HCT116 (cell line): ENCODE measurements around the gene RILPL1.

ENCODE experiments used
- FOSL1 ChIP-seq: IDR thresholded peaks from 2 replicates; pipeline ENCODE4 v1.6.1; 2012; ENCODE audit warnings: low read depth
- POLR2AphosphoS5 ChIP-seq: IDR thresholded peaks from 2 replicates; pipeline ENCODE4 v1.6.1; 2011; ENCODE audit warnings: mild to moderate bottlenecking, low read depth, low read length, moderate library complexity
- RAD21 ChIP-seq: IDR thresholded peaks from 2 replicates; pipeline ENCODE4 v1.6.1; 2012; ENCODE audit warnings: low read depth, mild to moderate bottlenecking
- TF ChIP-seq, protein P1 (sequence below), 3 experiments: fragments of 200-600 bp in 1 of 3; sonication (generic) in 1 of 3; IDR thresholded peaks in 2 of 3; conservative IDR thresholded peaks in 1 of 3; 2 replicates each; pipeline ENCODE4 v1.5.1; 2012 to 2017; ENCODE audit warnings: low read depth in 2 of 3, low read length in 2 of 3, antibody characterized with exemption in 1 of 3, borderline replicate concordance in 1 of 3, control low read depth in 1 of 3, mild to moderate bottlenecking in 1 of 3, mixed read lengths in 1 of 3, mixed run types in 1 of 3, moderate library complexity in 1 of 3; ENCODE audit not compliant: insufficient read depth in 1 of 3
- TF ChIP-seq, protein P2 (sequence below): IDR thresholded peaks from 2 replicates; pipeline ENCODE4 v1.6.1; 2012; ENCODE audit warnings: low read depth
- TF ChIP-seq, protein P3 (sequence below): IDR thresholded peaks from 2 replicates; pipeline ENCODE4 v1.6.1; 2012

DNA sequence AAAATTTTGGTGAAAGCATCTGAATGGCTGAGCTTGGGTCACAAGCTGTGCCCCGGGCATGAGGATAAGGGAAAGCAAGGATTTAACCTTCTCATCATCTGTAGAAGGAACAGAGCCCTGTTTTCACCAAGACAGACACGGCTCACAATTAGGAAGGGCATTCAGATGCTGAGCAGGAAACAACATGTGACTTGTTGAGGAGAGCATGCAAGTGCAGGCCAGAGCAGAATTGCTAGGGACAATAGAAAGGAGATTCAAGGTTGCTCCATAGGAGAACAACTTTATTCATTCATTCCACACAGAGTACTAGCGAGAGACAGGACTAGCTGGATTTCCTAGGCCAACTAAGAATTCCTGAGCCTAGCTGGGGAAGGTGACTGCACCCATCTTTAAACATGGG is 14.6 kb upstream of the RILPL1 start:
- TF ChIP-seq, protein P1, sequence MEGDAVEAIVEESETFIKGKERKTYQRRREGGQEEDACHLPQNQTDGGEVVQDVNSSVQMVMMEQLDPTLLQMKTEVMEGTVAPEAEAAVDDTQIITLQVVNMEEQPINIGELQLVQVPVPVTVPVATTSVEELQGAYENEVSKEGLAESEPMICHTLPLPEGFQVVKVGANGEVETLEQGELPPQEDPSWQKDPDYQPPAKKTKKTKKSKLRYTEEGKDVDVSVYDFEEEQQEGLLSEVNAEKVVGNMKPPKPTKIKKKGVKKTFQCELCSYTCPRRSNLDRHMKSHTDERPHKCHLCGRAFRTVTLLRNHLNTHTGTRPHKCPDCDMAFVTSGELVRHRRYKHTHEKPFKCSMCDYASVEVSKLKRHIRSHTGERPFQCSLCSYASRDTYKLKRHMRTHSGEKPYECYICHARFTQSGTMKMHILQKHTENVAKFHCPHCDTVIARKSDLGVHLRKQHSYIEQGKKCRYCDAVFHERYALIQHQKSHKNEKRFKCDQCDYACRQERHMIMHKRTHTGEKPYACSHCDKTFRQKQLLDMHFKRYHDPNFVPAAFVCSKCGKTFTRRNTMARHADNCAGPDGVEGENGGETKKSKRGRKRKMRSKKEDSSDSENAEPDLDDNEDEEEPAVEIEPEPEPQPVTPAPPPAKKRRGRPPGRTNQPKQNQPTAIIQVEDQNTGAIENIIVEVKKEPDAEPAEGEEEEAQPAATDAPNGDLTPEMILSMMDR (IDR thresholded peaks at IDR 0.05 in 2 of 3, conservative IDR thresholded peaks at IDR 0.05 in 1 of 3; ENCODE audit: borderline replicate concordance in 1 of 3, insufficient read depth in 1 of 3, low read depth in 2 of 3, low read length in 2 of 3): no peak
- TF ChIP-seq RAD21 (no peak), FOSL1 (no peak), POLR2AphosphoS5 (no peak)
- TF ChIP-seq, protein P2, sequence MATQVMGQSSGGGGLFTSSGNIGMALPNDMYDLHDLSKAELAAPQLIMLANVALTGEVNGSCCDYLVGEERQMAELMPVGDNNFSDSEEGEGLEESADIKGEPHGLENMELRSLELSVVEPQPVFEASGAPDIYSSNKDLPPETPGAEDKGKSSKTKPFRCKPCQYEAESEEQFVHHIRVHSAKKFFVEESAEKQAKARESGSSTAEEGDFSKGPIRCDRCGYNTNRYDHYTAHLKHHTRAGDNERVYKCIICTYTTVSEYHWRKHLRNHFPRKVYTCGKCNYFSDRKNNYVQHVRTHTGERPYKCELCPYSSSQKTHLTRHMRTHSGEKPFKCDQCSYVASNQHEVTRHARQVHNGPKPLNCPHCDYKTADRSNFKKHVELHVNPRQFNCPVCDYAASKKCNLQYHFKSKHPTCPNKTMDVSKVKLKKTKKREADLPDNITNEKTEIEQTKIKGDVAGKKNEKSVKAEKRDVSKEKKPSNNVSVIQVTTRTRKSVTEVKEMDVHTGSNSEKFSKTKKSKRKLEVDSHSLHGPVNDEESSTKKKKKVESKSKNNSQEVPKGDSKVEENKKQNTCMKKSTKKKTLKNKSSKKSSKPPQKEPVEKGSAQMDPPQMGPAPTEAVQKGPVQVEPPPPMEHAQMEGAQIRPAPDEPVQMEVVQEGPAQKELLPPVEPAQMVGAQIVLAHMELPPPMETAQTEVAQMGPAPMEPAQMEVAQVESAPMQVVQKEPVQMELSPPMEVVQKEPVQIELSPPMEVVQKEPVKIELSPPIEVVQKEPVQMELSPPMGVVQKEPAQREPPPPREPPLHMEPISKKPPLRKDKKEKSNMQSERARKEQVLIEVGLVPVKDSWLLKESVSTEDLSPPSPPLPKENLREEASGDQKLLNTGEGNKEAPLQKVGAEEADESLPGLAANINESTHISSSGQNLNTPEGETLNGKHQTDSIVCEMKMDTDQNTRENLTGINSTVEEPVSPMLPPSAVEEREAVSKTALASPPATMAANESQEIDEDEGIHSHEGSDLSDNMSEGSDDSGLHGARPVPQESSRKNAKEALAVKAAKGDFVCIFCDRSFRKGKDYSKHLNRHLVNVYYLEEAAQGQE: no peak
- TF ChIP-seq, protein P3, sequence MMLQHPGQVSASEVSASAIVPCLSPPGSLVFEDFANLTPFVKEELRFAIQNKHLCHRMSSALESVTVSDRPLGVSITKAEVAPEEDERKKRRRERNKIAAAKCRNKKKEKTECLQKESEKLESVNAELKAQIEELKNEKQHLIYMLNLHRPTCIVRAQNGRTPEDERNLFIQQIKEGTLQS: no peak
